ENCODE data around the gene AACS.
"Not testable (repeated sequence)": the region's sequence is repeated elsewhere in the genome, so short reads cannot be mapped to it uniquely, and the experiment has no call there.

Gene AACS

GRCh38 chr12:125023065-125023464, 42.2 kb upstream of the AACS start:
- no peak for DNase-seq (ENCODE audit: insufficient read length, low spot score)
- FAIRE-seq, result no peak
- TF ChIP-seq, protein P1, sequence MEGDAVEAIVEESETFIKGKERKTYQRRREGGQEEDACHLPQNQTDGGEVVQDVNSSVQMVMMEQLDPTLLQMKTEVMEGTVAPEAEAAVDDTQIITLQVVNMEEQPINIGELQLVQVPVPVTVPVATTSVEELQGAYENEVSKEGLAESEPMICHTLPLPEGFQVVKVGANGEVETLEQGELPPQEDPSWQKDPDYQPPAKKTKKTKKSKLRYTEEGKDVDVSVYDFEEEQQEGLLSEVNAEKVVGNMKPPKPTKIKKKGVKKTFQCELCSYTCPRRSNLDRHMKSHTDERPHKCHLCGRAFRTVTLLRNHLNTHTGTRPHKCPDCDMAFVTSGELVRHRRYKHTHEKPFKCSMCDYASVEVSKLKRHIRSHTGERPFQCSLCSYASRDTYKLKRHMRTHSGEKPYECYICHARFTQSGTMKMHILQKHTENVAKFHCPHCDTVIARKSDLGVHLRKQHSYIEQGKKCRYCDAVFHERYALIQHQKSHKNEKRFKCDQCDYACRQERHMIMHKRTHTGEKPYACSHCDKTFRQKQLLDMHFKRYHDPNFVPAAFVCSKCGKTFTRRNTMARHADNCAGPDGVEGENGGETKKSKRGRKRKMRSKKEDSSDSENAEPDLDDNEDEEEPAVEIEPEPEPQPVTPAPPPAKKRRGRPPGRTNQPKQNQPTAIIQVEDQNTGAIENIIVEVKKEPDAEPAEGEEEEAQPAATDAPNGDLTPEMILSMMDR (IDR thresholded peaks at IDR 0.05; ENCODE audit: insufficient read depth, missing control alignments), result no peak

- DNase-seq (ENCODE audit: insufficient read length, low spot score) (no peak), FAIRE-seq (no peak)
- TF ChIP-seq, protein P1 (IDR thresholded peaks at IDR 0.05; ENCODE audit: insufficient read depth, missing control alignments), result no peak
These were observed 40.2 kb upstream of the AACS start for GRCh38 chr12:125024949-125025563.

DNA sequence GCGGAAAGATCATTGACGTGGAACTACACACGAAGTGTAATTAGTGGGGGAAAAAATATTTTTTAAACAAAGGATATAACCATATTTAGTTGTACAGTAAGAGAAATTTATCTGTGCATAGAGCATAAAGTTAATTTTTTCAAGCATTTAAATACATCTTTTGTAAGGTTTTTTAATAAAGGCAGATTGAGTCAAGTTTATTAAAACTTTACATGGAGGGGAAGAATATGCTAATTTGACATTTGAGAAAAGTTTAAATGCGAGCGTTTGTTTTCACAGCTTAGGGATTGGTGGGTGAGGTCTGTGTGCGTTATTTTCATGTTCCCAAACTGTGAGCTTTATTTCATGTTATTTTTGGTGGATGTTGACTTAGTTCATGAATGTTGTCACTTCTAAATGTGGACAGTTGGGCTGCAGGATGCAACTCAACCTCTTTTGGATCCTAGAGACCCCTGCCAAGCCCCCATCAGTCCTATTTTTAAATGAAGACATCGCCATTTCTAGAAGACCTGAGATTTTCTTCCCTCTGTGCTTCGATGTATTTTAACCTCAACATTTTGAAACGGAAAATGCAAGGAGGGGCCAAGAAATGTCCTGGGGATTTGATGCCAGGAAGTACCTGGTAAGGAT, 39.5 kb upstream of the AACS start:
- TF ChIP-seq, protein P1 (IDR thresholded peaks at IDR 0.05; ENCODE audit: insufficient read depth, missing control alignments), result no peak
- FAIRE-seq, result no peak
- DNase-seq (ENCODE audit: insufficient read length, low spot score), result no peak

- FAIRE-seq, result no peak
- DNase-seq (ENCODE audit: insufficient read length, low spot score), result no peak
- TF ChIP-seq, protein P1 (IDR thresholded peaks at IDR 0.05; ENCODE audit: insufficient read depth, missing control alignments), result no peak
These were observed 37.1 kb upstream of the AACS start for GRCh38 chr12:125028106-125028505.

DNA sequence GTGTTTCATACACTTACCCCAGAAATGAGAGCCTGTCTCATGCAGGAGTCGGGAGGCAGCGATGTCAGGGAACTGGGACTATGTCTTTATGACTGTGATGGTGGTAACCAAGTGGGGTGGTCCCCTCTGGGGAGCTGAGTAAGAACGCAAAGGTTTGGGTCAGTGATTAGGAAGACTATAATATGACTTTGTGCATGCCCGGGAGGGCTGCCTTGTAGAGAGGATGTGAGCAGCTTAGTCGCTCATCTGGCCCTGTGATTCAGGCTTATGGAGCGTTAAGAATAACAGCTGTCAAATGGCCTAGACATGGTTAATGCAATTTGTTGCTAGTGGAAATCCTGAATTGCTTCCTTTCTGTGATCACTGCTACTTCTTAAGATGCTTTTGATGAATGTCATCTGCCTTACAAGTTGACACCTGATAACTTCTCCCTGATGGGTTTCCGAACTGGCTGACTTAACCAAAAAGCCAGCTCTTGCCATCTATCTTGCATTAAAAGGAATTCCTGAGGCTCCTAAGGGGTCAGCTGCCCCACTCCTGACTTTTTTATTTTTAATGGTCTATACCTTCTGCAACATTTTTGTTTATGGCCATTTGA, 35.4 kb upstream of the AACS start:
- FAIRE-seq (peak; percentile 94), DNase-seq (ENCODE audit: insufficient read length, low spot score) (peak; percentile 42)
- TF ChIP-seq, protein P1 (IDR thresholded peaks at IDR 0.05; ENCODE audit: insufficient read depth, missing control alignments), result no peak

DNA sequence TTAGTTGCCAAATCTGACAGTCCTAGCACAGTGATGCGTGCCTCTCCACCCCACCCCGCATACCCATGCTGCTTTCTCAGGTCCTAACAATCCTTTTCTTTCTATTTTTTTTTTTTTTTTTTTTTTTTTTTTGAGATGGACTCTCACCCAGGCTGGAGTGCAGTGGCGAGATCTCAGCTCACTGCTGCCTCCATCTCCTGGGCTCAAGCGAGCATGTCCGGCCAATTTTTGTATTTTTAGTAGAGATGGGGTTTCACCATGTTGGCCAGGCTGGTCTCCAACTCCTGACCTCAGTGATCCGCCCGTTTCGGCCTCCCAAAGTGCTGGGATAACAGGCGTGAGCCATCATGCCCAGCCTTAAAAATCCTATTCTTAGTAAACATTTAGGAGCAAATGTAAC, 33.8 kb upstream of the AACS start:
- DNase-seq (ENCODE audit: insufficient read length, low spot score); FAIRE-seq: not testable (repeated sequence)

- FAIRE-seq, result no peak
- TF ChIP-seq, protein P1 (IDR thresholded peaks at IDR 0.05; ENCODE audit: insufficient read depth, missing control alignments), result no peak
These were observed 32.6 kb upstream of the AACS start for GRCh38 chr12:125032466-125033152.

More at GRCh38 chr12:125032466-125033152, 32.6 kb upstream of the AACS start:
- DNase-seq (ENCODE audit: insufficient read length, low spot score), result no peak
